ENCODE measurements around the gene CKS2.
A peak's percentile ranks its signal among the peaks of the same experiment; 100 is the strongest.
"Not testable (repeated sequence)": the region's sequence is repeated elsewhere in the genome, so short reads cannot be mapped to it uniquely, and the experiment has no call there.

Gene CKS2

GRCh38 chr9:89310475-89311345, at the start of gene CKS2:
TSS of gene CKS2 (plus strand) at chr9:89311195. CDS start at chr9:89311293, 98 bp downstream.
- DNase-seq, result peak; percentile 100

- DNase-seq, result no peak
Observed at GRCh38 chr9:89273528-89274279, 37.3 kb upstream of the CKS2 start.

GRCh38 chr9:89274838-89275237, 36.2 kb upstream of the CKS2 start:
- DNase-seq, result peak; percentile 63

GRCh38 chr9:89276040-89276439, 35.0 kb upstream of the CKS2 start:
- not testable (repeated sequence) for DNase-seq

- DNase-seq, result no peak
Observed at GRCh38 chr9:89277043-89277442, 34.0 kb upstream of the CKS2 start.

- peak; percentile 27 for DNase-seq
Observed at GRCh38 chr9:89277454-89277853, 33.5 kb upstream of the CKS2 start.

- DNase-seq, result no peak
Observed at GRCh38 chr9:89278551-89278950, 32.4 kb upstream of the CKS2 start.

- peak; percentile 49 for DNase-seq
Observed at GRCh38 chr9:89278997-89279739, 31.8 kb upstream of the CKS2 start.

GRCh38 chr9:89281106-89281505, 29.9 kb upstream of the CKS2 start:
- DNase-seq, result no peak

GRCh38 chr9:89282248-89282968, 28.6 kb upstream of the CKS2 start:
- not testable (repeated sequence) for DNase-seq

GRCh38 chr9:89284076-89284475, 26.9 kb upstream of the CKS2 start:
- no peak for DNase-seq

- no peak for DNase-seq
Observed at GRCh38 chr9:89291741-89292140, 19.3 kb upstream of the CKS2 start.

- no peak for DNase-seq
Observed at GRCh38 chr9:89293014-89293413, 18.0 kb upstream of the CKS2 start.

- DNase-seq, result no peak
Observed at GRCh38 chr9:89295400-89295799, 15.6 kb upstream of the CKS2 start.

- DNase-seq, result not testable (repeated sequence)
Observed at GRCh38 chr9:89301996-89302395, 9.0 kb upstream of the CKS2 start.

GRCh38 chr9:89304020-89304833, 6.8 kb upstream of the CKS2 start:
- DNase-seq, result no peak

GRCh38 chr9:89304834-89305188, 6.2 kb upstream of the CKS2 start:
- no peak for DNase-seq

- DNase-seq, result no peak
Observed at GRCh38 chr9:89305868-89306267, 5.1 kb upstream of the CKS2 start.

GRCh38 chr9:89309166-89309565, 1.8 kb upstream of the CKS2 start:
- DNase-seq, result no peak

GRCh38 chr9:89309608-89310474, 1.2 kb upstream of the CKS2 start:
- DNase-seq, result no peak
